DOHH2 (cell line): Measurements from ENCODE around the gene SGCE.

Experiments used
- H3F3A ChIP-seq: fragments of 200-600 bp; sonication (generic), shearing (Covaris generic); 2 replicates; pipeline ENCODE4 v1.6.0; 2016; ENCODE audit warnings: antibody characterized with exemption, mild to moderate bottlenecking; ENCODE audit not compliant: control insufficient read depth, insufficient read depth
- H3K27ac ChIP-seq: fragments of 200-600 bp; sonication (generic); 2 replicates; pipeline ENCODE4 v1.5.1; 2014; ENCODE audit warnings: low read depth, mild to moderate bottlenecking, low read length, moderate library complexity
- H3K27me3 ChIP-seq: fragments of 200-600 bp; sonication (generic); 2 replicates; pipeline ENCODE4 v1.6.1; 2014; ENCODE audit warnings: mild to moderate bottlenecking, low read length, mixed read lengths; ENCODE audit not compliant: control insufficient read depth
- H3K36me3 ChIP-seq: fragments of 200-600 bp; sonication (generic); 2 replicates; pipeline ENCODE4 v1.6.1; 2014; ENCODE audit warnings: mild to moderate bottlenecking, low read length, moderate library complexity, mixed read lengths; ENCODE audit not compliant: control insufficient read depth
- H3K4me1 ChIP-seq: fragments of 200-600 bp; sonication (generic); 2 replicates; pipeline ENCODE4 v1.6.1; 2014; ENCODE audit warnings: mild to moderate bottlenecking, low read length, mixed read lengths; ENCODE audit not compliant: control insufficient read depth
- H3K4me2 ChIP-seq: fragments of 200-600 bp; sonication (generic); 2 replicates; pipeline ENCODE4 v1.6.0; 2014; ENCODE audit warnings: mild to moderate bottlenecking, low read length, moderate library complexity
- H3K4me3 ChIP-seq: fragments of 200-600 bp; sonication (generic); 2 replicates; pipeline ENCODE4 v1.5.1; 2014; ENCODE audit warnings: mild to moderate bottlenecking, low read length, mixed read lengths
- H3K79me2 ChIP-seq: fragments of 200-600 bp; sonication (generic); 2 replicates; pipeline ENCODE4 v1.6.1; 2014; ENCODE audit warnings: mild to moderate bottlenecking, low read length, mixed read lengths; ENCODE audit not compliant: control insufficient read depth
- H3K9me2 ChIP-seq: fragments of 200-600 bp; sonication (generic); replicated peaks from 2 replicates; pipeline ENCODE4 v1.6.1; 2014; ENCODE audit warnings: mild to moderate bottlenecking, low read length, mixed read lengths; ENCODE audit not compliant: control insufficient read depth
- H3K9me3 ChIP-seq: fragments of 200-600 bp; sonication (generic); 2 replicates; pipeline ENCODE4 v1.6.1; 2014; ENCODE audit warnings: antibody characterized with exemption, low read length, mixed read lengths; ENCODE audit not compliant: control insufficient read depth, insufficient read depth
- H4K20me1 ChIP-seq: fragments of 200-600 bp; sonication (generic); 2 replicates; pipeline ENCODE4 v1.6.0; 2014; ENCODE audit warnings: low read depth, mild to moderate bottlenecking, antibody characterized with exemption, low read length, moderate library complexity; ENCODE audit not compliant: control insufficient read depth, insufficient read depth
- CTCF ChIP-seq: fragments of 200-600 bp; sonication (generic); IDR thresholded peaks from one replicate; pipeline ENCODE4 v1.5.1; 2014; ENCODE audit warnings: antibody characterized with exemption, mild to moderate bottlenecking, low read depth, low read length; ENCODE audit not compliant: poor library complexity, severe bottlenecking
- EZH2phosphoT487 ChIP-seq: fragments of 200-600 bp; sonication (generic); IDR thresholded peaks from 2 replicates; pipeline ENCODE4 v1.6.1; 2017; ENCODE audit warnings: borderline replicate concordance, mild to moderate bottlenecking, antibody characterized with exemption, low read length, moderate library complexity, mixed read lengths

SGCE gene

GRCh38 chr7:94632338-94633013 is 23.5 kb downstream of the SGCE start:
- H3K4me1 ChIP-seq: no peaks in the 10 kb centered on the region

GRCh38 chr7:94630855-94631254 is 25.1 kb downstream of the SGCE start:
- TF ChIP-seq EZH2phosphoT487 (no peak), CTCF (no peak)
- H3K4me1 ChIP-seq: no peaks in the 10 kb centered on the region
- no peak overlapping the region for H3K27ac ChIP-seq
- H3K9me3 ChIP-seq: no peaks in the 10 kb centered on the region
- H4K20me1 ChIP-seq: peaks cover 5% of the 10 kb centered on the region; the same call in 1 of the 2 replicates
- no peaks in the 10 kb centered on the region for H3K36me3 ChIP-seq
- no peaks in the 10 kb centered on the region for H3F3A ChIP-seq
- H3K4me2 ChIP-seq: no peak overlapping the region
- peaks cover 36% of the 10 kb centered on the region for H3K79me2 ChIP-seq
- no peak overlapping the region for H3K4me3 ChIP-seq
- no peaks in the 10 kb centered on the region for H3K27me3 ChIP-seq
- H3K9me2 ChIP-seq: no peaks in the 10 kb centered on the region

More at GRCh38 chr7:94632338-94633013, 23.5 kb downstream of the SGCE start:
- Histone ChIP-seq H3K27me3 (no peaks in the 10 kb centered on the region), H3K36me3 (no peaks in the 10 kb centered on the region), H4K20me1 (peaks cover 5% of the 10 kb centered on the region; the same call in 1 of the 2 replicates), H3K27ac (no peak overlapping the region), H3K9me2 (no peaks in the 10 kb centered on the region), H3K79me2 (peaks cover 36% of the 10 kb centered on the region), H3K9me3 (no peaks in the 10 kb centered on the region), H3K4me3 (no peak overlapping the region), H3K4me2 (no peak overlapping the region), H3F3A (no peaks in the 10 kb centered on the region)
- TF ChIP-seq CTCF: no peak
- TF ChIP-seq EZH2phosphoT487: no peak

GRCh38 chr7:94623820-94624219 is 32.1 kb downstream of the SGCE start:
- H3K9me3 ChIP-seq: no peaks in the 10 kb centered on the region
- H3K27ac ChIP-seq: no peak overlapping the region
- no peaks in the 10 kb centered on the region for H3F3A ChIP-seq
- no peaks in the 10 kb centered on the region for H3K27me3 ChIP-seq
- no peaks in the 10 kb centered on the region for H3K79me2 ChIP-seq
- H4K20me1 ChIP-seq: no peaks in the 10 kb centered on the region
- peaks cover 10% of the 10 kb centered on the region for H3K36me3 ChIP-seq
- no peak overlapping the region for H3K4me3 ChIP-seq
- no peaks in the 10 kb centered on the region for H3K9me2 ChIP-seq
- H3K4me2 ChIP-seq: no peak overlapping the region
- peaks cover 7% of the 10 kb centered on the region for H3K4me1 ChIP-seq
- TF ChIP-seq CTCF (no peak), EZH2phosphoT487 (no peak)
